PFSK-1 (cell line): ENCODE measurements around the gene FIBP.
A peak's percentile ranks its signal among the peaks of the same experiment; 100 is the strongest.

Experiments
- POLR2AphosphoS5 ChIP-seq: IDR thresholded peaks from 2 replicates; pipeline ENCODE4 v1.6.1; 2012; ENCODE audit warnings: low read depth, mild to moderate bottlenecking, control low read depth, low read length, moderate library complexity
- REST ChIP-seq, 2 experiments: IDR thresholded peaks; 2 replicates each; pipeline versions ENCODE4 v1.6.1 to v1.8.0; 2011 to 2012; ENCODE audit warnings: low read depth in 2 of 2, low read length in 2 of 2, control low read depth in 1 of 2, inconsistent platforms in 1 of 2, mild to moderate bottlenecking in 1 of 2, moderate library complexity in 1 of 2; ENCODE audit not compliant: insufficient read depth in 1 of 2
- SIN3A ChIP-seq: IDR thresholded peaks from 2 replicates; pipeline ENCODE4 v1.6.1; 2012; ENCODE audit warnings: mild to moderate bottlenecking, low read length, moderate library complexity, borderline replicate concordance; ENCODE audit not compliant: insufficient read depth
- TAF1 ChIP-seq: IDR thresholded peaks from 2 replicates; pipeline ENCODE4 v1.6.1; 2012; ENCODE audit warnings: low read length, control low read depth, borderline replicate concordance; ENCODE audit not compliant: insufficient read depth

GRCh38 chr11:65868907-65869306, 19.4 kb downstream of the FIBP start:
- no peak for TF ChIP-seq TAF1
- TF ChIP-seq SIN3A: no peak
- TF ChIP-seq POLR2AphosphoS5: peak; percentile 32; the same call in 1 of the 2 replicates
- no peak for TF ChIP-seq REST (IDR thresholded peaks at IDR 0.05; ENCODE audit: insufficient read depth in 1 of 2, low read depth in 2 of 2, low read length in 2 of 2)
